KMS-11 (cell line): ENCODE results near the gene KLHDC7B.

ENCODE experiments used
- H2AFZ ChIP-seq: fragments of 200-600 bp; sonication (generic); 2 replicates; pipeline ENCODE4 v1.6.1; 2016; ENCODE audit warnings: antibody characterized with exemption, mixed run types, low read depth
- H3K27ac ChIP-seq: fragments of 200-600 bp; sonication (generic); 2 replicates; pipeline ENCODE4 v1.6.1; 2016; ENCODE audit warnings: mild to moderate bottlenecking, mixed run types
- H3K27me3 ChIP-seq: fragments of 200-600 bp; sonication (generic); 2 replicates; pipeline ENCODE4 v1.6.1; 2017; ENCODE audit warnings: mild to moderate bottlenecking, low read depth, mixed run types, moderate library complexity; ENCODE audit not compliant: insufficient read depth
- H3K36me3 ChIP-seq: fragments of 200-600 bp; sonication (generic); 2 replicates; pipeline ENCODE4 v1.6.1; 2017; ENCODE audit warnings: mild to moderate bottlenecking, mixed run types; ENCODE audit not compliant: insufficient read depth
- H3K4me1 ChIP-seq: fragments of 200-600 bp; sonication (generic); 2 replicates; pipeline ENCODE4 v1.6.1; 2016; ENCODE audit warnings: mild to moderate bottlenecking, low read depth, mixed run types; ENCODE audit not compliant: poor library complexity, severe bottlenecking
- H3K4me2 ChIP-seq: fragments of 200-600 bp; sonication (generic); 2 replicates; pipeline ENCODE4 v1.7.0; 2016; ENCODE audit warnings: mild to moderate bottlenecking, mixed run types
- H3K4me3 ChIP-seq: fragments of 200-600 bp; sonication (generic); IDR thresholded peaks from 2 replicates; pipeline ENCODE4 v1.6.1; 2017; ENCODE audit warnings: low read depth, low read length, mixed read lengths; ENCODE audit not compliant: insufficient read depth
- H3K79me2 ChIP-seq: fragments of 200-600 bp; sonication (generic); 2 replicates; pipeline ENCODE4 v1.6.1; 2016; ENCODE audit warnings: low read depth, mixed run types; ENCODE audit not compliant: insufficient read depth
- H3K9ac ChIP-seq: fragments of 200-600 bp; sonication (generic); 2 replicates; pipeline ENCODE4 v1.6.1; 2016; ENCODE audit warnings: mild to moderate bottlenecking, mixed run types
- H4K20me1 ChIP-seq: fragments of 200-600 bp; sonication (generic); 2 replicates; pipeline ENCODE4 v1.6.1; 2016; ENCODE audit warnings: mild to moderate bottlenecking, mixed run types; ENCODE audit not compliant: insufficient read depth
- CTCF ChIP-seq: fragments of 200-600 bp; sonication (generic); conservative IDR thresholded peaks from 2 replicates; pipeline ENCODE4 v1.6.1; 2017; ENCODE audit warnings: low read depth, mild to moderate bottlenecking, antibody characterized with exemption, low read length, moderate library complexity, mixed read lengths

The KLHDC7B gene

GRCh38 chr22:50574383-50574755 lies 28.7 kb downstream of the KLHDC7B start:
- no peak overlapping the region for H3K27ac ChIP-seq
- H3K36me3 ChIP-seq, result no peaks in the 10 kb centered on the region
- TF ChIP-seq CTCF, result no peak
- H3K4me2 ChIP-seq, result no peak overlapping the region
- no peaks in the 10 kb centered on the region for H3K4me1 ChIP-seq
- H3K79me2 ChIP-seq, result no peaks in the 10 kb centered on the region
- no peak overlapping the region for H3K9ac ChIP-seq
- no peaks in the 10 kb centered on the region for H4K20me1 ChIP-seq
- no peak overlapping the region for H3K4me3 ChIP-seq
- H3K27me3 ChIP-seq, result no peaks in the 10 kb centered on the region
- no peak overlapping the region for H2AFZ ChIP-seq

- H3K36me3 ChIP-seq, result no peaks in the 10 kb centered on the region
- H3K9ac ChIP-seq, result no peak overlapping the region
Observed at GRCh38 chr22:50575426-50575941, 29.8 kb downstream of the KLHDC7B start.

GRCh38 chr22:50576070-50576469 lies 30.4 kb downstream of the KLHDC7B start:
- Histone ChIP-seq H3K27ac (no peak overlapping the region), H2AFZ (no peak overlapping the region), H3K4me3 (no peak overlapping the region), H4K20me1 (no peaks in the 10 kb centered on the region), H3K36me3 (no peaks in the 10 kb centered on the region), H3K9ac (no peak overlapping the region), H3K79me2 (no peaks in the 10 kb centered on the region), H3K4me1 (no peaks in the 10 kb centered on the region), H3K4me2 (no peak overlapping the region), H3K27me3 (no peaks in the 10 kb centered on the region)
- TF ChIP-seq CTCF, result no peak

More at GRCh38 chr22:50575426-50575941, 29.8 kb downstream of the KLHDC7B start:
- Histone ChIP-seq H4K20me1 (no peaks in the 10 kb centered on the region), H3K79me2 (no peaks in the 10 kb centered on the region), H3K27me3 (no peaks in the 10 kb centered on the region), H2AFZ (no peak overlapping the region), H3K27ac (no peak overlapping the region), H3K4me3 (no peak overlapping the region), H3K4me1 (no peaks in the 10 kb centered on the region), H3K4me2 (no peak overlapping the region)
- no peak for TF ChIP-seq CTCF

- no peak overlapping the region for H3K4me3 ChIP-seq
- H2AFZ ChIP-seq, result no peak overlapping the region
- H3K4me2 ChIP-seq, result no peak overlapping the region
- no peak overlapping the region for H3K9ac ChIP-seq
- TF ChIP-seq CTCF, result no peak
- no peaks in the 10 kb centered on the region for H4K20me1 ChIP-seq
- no peaks in the 10 kb centered on the region for H3K79me2 ChIP-seq
- no peaks in the 10 kb centered on the region for H3K27me3 ChIP-seq
- no peaks in the 10 kb centered on the region for H3K36me3 ChIP-seq
- no peak overlapping the region for H3K27ac ChIP-seq
- peaks cover 4% of the 10 kb centered on the region for H3K4me1 ChIP-seq
Observed at GRCh38 chr22:50576806-50577696, 31.4 kb downstream of the KLHDC7B start.
